ENCODE data around the gene CDC37L1. TPM values are rescaled to one million over a fixed set of nuclear protein-coding genes. Genes with fewer than 3 reads are reported as not detected.
A peak's percentile ranks its signal among the peaks of the same experiment; 100 is the strongest.

CDC37L1 gene
- total RNA-seq, 1 donor from 2014 or later, result 12.7 TPM

DNA sequence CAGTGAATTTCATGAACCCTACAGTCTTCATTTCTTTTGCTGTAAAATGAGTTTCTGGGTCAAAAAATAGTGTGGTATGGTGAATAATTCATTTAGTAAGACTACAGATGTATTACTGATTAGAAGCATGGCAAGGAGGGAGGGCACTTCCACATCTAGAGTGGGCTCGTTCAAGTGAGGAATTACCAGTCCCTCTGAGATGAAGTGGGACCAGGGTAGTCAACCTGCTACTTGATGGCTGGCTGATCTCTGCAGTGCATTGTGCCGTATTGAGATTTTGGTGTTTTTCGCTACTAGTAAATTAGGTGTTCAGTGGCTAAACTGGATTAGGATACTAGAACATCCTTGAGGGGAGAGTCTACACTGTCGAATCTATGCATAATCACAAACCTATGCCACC lies 10.8 kb downstream of the CDC37L1 start:
- no peak for DNase-seq (ENCODE audit: low spot score in 2 of 2, unreplicated experiment in 2 of 2)
- Mint-ChIP-seq H3K4me3 (no peak overlapping the region), H3K4me1 (peaks cover 2% of the 10 kb centered on the region), H3K27ac (peak overlapping the region; percentile 62), H3K27me3 (ENCODE audit: low read depth) (no peaks in the 10 kb centered on the region), H3K36me3 (peaks cover 12% of the 10 kb centered on the region), H3K9me3 (no peaks in the 10 kb centered on the region)
- TF ChIP-seq, protein P1, sequence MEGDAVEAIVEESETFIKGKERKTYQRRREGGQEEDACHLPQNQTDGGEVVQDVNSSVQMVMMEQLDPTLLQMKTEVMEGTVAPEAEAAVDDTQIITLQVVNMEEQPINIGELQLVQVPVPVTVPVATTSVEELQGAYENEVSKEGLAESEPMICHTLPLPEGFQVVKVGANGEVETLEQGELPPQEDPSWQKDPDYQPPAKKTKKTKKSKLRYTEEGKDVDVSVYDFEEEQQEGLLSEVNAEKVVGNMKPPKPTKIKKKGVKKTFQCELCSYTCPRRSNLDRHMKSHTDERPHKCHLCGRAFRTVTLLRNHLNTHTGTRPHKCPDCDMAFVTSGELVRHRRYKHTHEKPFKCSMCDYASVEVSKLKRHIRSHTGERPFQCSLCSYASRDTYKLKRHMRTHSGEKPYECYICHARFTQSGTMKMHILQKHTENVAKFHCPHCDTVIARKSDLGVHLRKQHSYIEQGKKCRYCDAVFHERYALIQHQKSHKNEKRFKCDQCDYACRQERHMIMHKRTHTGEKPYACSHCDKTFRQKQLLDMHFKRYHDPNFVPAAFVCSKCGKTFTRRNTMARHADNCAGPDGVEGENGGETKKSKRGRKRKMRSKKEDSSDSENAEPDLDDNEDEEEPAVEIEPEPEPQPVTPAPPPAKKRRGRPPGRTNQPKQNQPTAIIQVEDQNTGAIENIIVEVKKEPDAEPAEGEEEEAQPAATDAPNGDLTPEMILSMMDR (IDR thresholded peaks at IDR 0.05; ENCODE audit: unreplicated experiment), result no peak

DNA sequence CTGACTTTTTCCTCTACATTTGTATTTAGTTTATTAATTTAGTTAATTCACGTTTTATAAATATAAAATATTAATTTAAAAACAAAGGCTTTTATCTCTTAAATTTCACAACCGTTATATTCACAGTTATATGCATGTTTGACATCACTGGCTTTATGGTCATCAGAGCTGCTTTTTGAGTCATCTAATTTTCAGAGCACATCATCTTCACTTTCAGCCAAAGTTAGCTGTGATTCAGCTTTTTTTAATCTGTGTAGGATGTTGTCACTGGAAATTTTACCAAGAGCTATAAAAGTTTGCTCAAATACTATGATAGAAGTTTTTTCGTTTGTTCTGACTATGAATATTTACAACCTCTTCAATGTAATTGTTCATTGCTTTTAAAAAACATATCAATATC lies 12.4 kb downstream of the CDC37L1 start:
- DNase-seq (ENCODE audit: low spot score in 2 of 2, unreplicated experiment in 2 of 2), result no peak
- Mint-ChIP-seq H3K4me3 (no peak overlapping the region), H3K27ac (no peak overlapping the region), H3K36me3 (peaks cover 12% of the 10 kb centered on the region), H3K9me3 (no peaks in the 10 kb centered on the region), H3K27me3 (ENCODE audit: low read depth) (no peaks in the 10 kb centered on the region), H3K4me1 (peaks cover 2% of the 10 kb centered on the region)
- TF ChIP-seq, protein P1 (IDR thresholded peaks at IDR 0.05; ENCODE audit: unreplicated experiment), result no peak

DNA sequence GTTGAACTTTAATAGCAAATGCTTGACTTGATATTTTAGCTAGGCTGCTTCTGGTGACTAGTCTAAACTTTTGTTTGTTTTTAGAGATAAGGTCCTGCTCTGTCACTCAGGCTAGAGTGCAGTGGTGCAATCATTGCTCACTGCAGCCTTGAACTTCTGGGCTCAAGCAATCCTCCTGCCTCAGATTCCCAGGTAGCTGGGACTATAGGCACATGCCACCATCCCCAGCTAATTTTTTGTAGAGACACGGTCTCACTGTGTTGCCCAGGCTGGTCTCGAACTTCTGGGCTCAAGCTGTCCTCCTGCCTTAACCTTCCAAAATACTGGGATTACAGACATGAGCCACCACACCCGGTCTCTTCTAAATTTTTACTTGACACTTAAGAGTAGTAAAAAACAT lies 20.7 kb downstream of the CDC37L1 start:
- Mint-ChIP-seq H3K4me3 (no peak overlapping the region), H3K9me3 (no peaks in the 10 kb centered on the region), H3K27me3 (ENCODE audit: low read depth) (no peaks in the 10 kb centered on the region), H3K36me3 (peaks cover 32% of the 10 kb centered on the region), H3K27ac (no peak overlapping the region), H3K4me1 (peaks cover 5% of the 10 kb centered on the region)
- DNase-seq (ENCODE audit: low spot score in 2 of 2, unreplicated experiment in 2 of 2), result no peak
- TF ChIP-seq, protein P1 (IDR thresholded peaks at IDR 0.05; ENCODE audit: unreplicated experiment), result no peak

DNA sequence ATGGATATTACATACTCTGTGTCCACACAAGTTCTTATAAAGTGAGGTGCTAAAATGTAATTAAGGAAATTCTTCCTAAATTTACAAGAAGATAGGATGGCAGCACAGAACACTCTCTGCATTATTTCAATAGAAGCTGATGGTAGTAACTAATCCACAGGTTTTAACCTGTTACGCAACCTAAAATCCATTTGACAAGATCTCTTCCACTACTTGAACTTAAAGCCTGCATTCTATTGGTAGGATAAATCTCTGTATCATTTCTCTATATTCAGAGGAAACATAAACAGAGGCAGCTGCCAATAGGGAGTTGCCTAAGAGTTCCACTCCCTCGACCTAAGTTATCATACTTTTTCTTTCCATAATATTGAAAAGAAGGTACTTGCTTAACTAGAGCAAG lies 21.6 kb downstream of the CDC37L1 start:
- Mint-ChIP-seq H3K9me3 (no peaks in the 10 kb centered on the region), H3K27me3 (ENCODE audit: low read depth) (no peaks in the 10 kb centered on the region), H3K4me3 (no peak overlapping the region), H3K36me3 (peaks cover 33% of the 10 kb centered on the region), H3K4me1 (peaks cover 5% of the 10 kb centered on the region), H3K27ac (no peak overlapping the region)
- no peak for DNase-seq (ENCODE audit: low spot score in 2 of 2, unreplicated experiment in 2 of 2)
- TF ChIP-seq, protein P1 (IDR thresholded peaks at IDR 0.05; ENCODE audit: unreplicated experiment), result no peak

DNA sequence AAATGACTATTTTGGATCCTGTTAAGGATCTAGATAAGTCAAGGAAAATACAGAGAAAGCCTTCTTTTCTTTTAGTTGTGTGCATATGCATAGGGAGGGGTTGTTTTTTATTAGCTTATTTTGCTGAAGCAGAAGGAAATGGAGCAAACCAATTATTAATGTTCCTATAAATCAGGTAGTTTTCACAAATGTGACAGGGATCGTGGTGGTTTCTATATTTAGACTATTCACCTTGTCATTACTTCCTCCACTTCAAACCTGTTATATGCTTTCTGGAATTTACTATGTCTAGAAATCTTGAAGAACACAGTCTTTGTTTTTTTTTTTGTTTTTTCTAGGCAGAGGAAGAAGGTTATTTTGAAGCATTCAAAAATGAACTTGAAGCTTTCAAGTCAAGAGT lies 22.2 kb downstream of the CDC37L1 start:
- Mint-ChIP-seq H3K27ac (peak overlapping the region; percentile 11), H3K4me3 (no peak overlapping the region), H3K36me3 (peaks cover 34% of the 10 kb centered on the region)

More for the DNA sequence above, 22.2 kb downstream of the CDC37L1 start:
- Mint-ChIP-seq H3K27me3 (ENCODE audit: low read depth) (no peaks in the 10 kb centered on the region), H3K4me1 (peaks cover 5% of the 10 kb centered on the region), H3K9me3 (no peaks in the 10 kb centered on the region)
- TF ChIP-seq, protein P1 (IDR thresholded peaks at IDR 0.05; ENCODE audit: unreplicated experiment), result no peak
- no peak for DNase-seq (ENCODE audit: low spot score in 2 of 2, unreplicated experiment in 2 of 2)

Data from mesothelial cell of epicardium (in vitro differentiated cells).